Nephron (organoid): ENCODE data around the gene CIDEB.
"Not testable (repeated sequence)": the region's sequence is repeated elsewhere in the genome, so short reads cannot be mapped to it uniquely, and the experiment has no call there.

ENCODE experiments used
- H3K27ac Mint-ChIP-seq, 3 experiments: 2 replicates each; pipeline ENCODE4 v1.8.0; 2020; ENCODE audit warnings: mixed read lengths in 3 of 3, mild to moderate bottlenecking in 2 of 3, moderate library complexity in 1 of 3
- H3K27me3 Mint-ChIP-seq: 2 replicates; pipeline ENCODE4 v1.8.0; 2021; ENCODE audit warnings: low read depth, mild to moderate bottlenecking, moderate library complexity, mixed read lengths
- H3K36me3 Mint-ChIP-seq: 2 replicates; pipeline ENCODE4 v1.8.0; 2020; ENCODE audit warnings: low read depth, mixed read lengths
- H3K4me1 Mint-ChIP-seq: 2 replicates; pipeline ENCODE4 v1.8.0; 2020; ENCODE audit warnings: mixed read lengths
- H3K4me3 Mint-ChIP-seq, 3 experiments: 2 replicates each; pipeline ENCODE4 v1.8.0; 2020; ENCODE audit warnings: mild to moderate bottlenecking in 3 of 3, mixed read lengths in 3 of 3, moderate library complexity in 2 of 3
- H3K9me3 Mint-ChIP-seq: 2 replicates; pipeline ENCODE4 v1.8.0; 2020; ENCODE audit warnings: mixed read lengths
- TF ChIP-seq, protein P1 (sequence below), 3 experiments: fragments of 200-600 bp; sonication (generic); IDR thresholded peaks; one replicate each; pipeline ENCODE4 v1.5.0; 2021; ENCODE audit warnings: antibody characterized with exemption in 3 of 3; ENCODE audit not compliant: unreplicated experiment in 3 of 3

Gene CIDEB, protein sequence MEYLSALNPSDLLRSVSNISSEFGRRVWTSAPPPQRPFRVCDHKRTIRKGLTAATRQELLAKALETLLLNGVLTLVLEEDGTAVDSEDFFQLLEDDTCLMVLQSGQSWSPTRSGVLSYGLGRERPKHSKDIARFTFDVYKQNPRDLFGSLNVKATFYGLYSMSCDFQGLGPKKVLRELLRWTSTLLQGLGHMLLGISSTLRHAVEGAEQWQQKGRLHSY

DNA sequence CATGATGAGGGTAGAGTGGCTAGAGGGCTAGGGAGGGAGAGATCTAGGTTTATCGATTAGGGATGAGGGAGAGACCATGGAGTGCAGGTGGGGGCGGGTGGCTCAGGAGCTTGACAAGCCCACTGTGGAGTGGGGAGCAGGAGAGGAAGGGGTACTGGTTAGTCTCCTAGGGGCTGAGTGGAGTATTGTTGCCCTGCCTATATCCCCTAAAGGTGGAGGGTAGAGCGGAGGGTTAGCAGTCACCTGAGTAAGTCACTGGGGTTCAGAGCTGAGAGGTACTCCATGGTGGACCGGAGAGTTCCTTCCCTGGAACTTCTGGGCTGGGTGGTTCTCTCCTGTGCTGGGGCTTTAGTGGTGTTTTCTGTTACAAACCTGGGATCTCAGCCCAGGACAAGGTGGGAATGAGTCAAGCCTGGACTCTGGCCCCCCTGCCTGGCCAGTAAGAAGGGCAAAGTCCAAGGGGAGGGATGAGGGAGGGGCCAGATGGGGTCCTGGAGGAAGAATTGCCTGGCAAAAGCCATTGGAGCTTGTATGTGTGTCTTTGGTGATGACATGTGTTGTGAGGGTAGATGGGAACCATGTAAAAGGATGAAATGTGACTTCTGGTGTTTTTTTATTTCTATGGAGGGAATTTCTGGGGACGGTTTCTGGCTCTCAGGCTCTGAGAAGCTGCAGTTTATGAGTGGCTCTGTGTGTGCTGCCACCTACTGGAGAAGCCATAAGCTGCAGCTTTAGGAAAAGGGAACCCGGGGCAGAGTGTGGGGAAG, at the start of gene CIDEB:
TSS of gene CIDEB (minus strand) at position 403 of the 767 bp plus-strand sequence. CDS start at position 284, 119 bp downstream.
- peak within 1 kb of the TSS in 2 of 3 experiments; percentile 12 to 65 for H3K4me3 Mint-ChIP-seq
- no peaks in the 10 kb centered on the region for H3K27me3 Mint-ChIP-seq

DNA sequence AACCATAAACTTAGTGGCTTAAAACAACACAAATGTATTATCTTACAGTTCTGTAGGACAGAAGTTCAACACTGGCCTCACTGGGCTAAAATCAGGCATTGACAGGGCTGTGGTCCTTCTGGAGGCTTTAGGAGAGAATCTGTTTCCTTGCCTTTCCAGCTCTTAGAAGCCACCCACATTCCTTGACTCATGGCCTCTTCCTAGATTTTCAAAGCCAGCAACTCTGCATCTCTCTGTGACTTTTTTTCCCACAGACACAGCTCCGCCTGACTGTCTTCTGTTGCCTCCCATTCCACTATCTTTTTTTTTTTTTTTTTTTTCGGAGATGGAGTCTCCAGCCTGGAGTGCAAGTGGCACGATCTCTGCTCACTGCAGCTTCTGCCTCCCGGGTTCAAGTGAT, 48.4 kb upstream of the CIDEB start:
- Mint-ChIP-seq H3K36me3 (no peaks in the 10 kb centered on the region), H3K27me3 (peaks cover 34% of the 10 kb centered on the region), H3K27ac (no peak overlapping the region), H3K4me3 (no peak overlapping the region), H3K9me3 (no peaks in the 10 kb centered on the region), H3K4me1 (no peaks in the 10 kb centered on the region)
- TF ChIP-seq, protein P1, sequence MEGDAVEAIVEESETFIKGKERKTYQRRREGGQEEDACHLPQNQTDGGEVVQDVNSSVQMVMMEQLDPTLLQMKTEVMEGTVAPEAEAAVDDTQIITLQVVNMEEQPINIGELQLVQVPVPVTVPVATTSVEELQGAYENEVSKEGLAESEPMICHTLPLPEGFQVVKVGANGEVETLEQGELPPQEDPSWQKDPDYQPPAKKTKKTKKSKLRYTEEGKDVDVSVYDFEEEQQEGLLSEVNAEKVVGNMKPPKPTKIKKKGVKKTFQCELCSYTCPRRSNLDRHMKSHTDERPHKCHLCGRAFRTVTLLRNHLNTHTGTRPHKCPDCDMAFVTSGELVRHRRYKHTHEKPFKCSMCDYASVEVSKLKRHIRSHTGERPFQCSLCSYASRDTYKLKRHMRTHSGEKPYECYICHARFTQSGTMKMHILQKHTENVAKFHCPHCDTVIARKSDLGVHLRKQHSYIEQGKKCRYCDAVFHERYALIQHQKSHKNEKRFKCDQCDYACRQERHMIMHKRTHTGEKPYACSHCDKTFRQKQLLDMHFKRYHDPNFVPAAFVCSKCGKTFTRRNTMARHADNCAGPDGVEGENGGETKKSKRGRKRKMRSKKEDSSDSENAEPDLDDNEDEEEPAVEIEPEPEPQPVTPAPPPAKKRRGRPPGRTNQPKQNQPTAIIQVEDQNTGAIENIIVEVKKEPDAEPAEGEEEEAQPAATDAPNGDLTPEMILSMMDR (IDR thresholded peaks at IDR 0.05; ENCODE audit: unreplicated experiment in 3 of 3): no peak

More for the DNA sequence above, at the start of gene CIDEB:
- peaks cover 5% of the 10 kb centered on the region for H3K4me1 Mint-ChIP-seq
- H3K36me3 Mint-ChIP-seq: peaks cover 50% of the 10 kb centered on the region
- peak within 1 kb of the TSS; percentile 39 to 90 (median 45) for H3K27ac Mint-ChIP-seq
- TF ChIP-seq, protein P1 (IDR thresholded peaks at IDR 0.05; ENCODE audit: unreplicated experiment in 3 of 3): peak; percentile 87 to 95 (median 90)
- no peaks in the 10 kb centered on the region for H3K9me3 Mint-ChIP-seq

DNA sequence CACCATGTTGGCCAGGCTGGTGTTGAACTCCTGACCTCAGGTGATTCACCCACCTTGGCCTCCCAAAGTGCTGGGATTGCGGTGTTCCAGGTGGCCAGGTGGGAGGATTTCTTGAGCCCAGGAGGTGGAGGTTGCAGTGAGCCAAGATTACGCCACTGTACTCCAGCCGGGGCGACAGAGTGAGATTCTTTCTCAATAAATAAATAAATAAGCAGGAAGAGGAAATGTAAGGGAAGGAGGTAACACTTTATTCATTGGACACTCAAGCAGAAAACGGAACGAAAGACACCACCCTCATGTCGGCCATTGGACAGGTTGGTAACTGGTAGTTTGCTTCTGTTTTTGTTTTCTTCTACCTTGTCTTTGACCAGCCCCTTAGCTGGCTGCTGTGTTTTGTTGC, 47.2 kb upstream of the CIDEB start:
- Mint-ChIP-seq H3K4me3 (no peak overlapping the region), H3K27me3 (peaks cover 37% of the 10 kb centered on the region), H3K4me1 (no peaks in the 10 kb centered on the region), H3K36me3 (no peaks in the 10 kb centered on the region), H3K27ac (no peak overlapping the region), H3K9me3 (no peaks in the 10 kb centered on the region)
- TF ChIP-seq, protein P1 (IDR thresholded peaks at IDR 0.05; ENCODE audit: unreplicated experiment in 3 of 3): no peak

DNA sequence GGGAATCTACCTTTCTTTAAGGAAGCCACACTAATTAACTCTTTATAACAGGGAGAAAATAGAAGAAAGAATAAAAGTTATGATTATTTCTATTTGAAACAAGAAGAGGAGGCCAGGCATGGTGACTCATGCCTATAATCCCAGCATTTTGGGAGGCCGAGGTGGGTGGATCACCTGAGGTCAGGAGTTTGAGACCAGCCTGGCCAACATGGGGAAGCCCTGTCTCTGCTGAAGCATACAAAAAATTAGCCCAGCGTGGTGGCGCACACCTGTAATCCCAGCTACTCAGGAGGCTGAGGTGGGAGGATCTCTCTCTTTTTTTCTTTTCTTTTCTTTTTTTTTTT, 46.7 kb upstream of the CIDEB start:
- H3K27me3 Mint-ChIP-seq: peaks cover 43% of the 10 kb centered on the region
- not testable (repeated sequence) for H3K4me1 Mint-ChIP-seq, H3K9me3 Mint-ChIP-seq, H3K27ac Mint-ChIP-seq, H3K36me3 Mint-ChIP-seq, H3K4me3 Mint-ChIP-seq

DNA sequence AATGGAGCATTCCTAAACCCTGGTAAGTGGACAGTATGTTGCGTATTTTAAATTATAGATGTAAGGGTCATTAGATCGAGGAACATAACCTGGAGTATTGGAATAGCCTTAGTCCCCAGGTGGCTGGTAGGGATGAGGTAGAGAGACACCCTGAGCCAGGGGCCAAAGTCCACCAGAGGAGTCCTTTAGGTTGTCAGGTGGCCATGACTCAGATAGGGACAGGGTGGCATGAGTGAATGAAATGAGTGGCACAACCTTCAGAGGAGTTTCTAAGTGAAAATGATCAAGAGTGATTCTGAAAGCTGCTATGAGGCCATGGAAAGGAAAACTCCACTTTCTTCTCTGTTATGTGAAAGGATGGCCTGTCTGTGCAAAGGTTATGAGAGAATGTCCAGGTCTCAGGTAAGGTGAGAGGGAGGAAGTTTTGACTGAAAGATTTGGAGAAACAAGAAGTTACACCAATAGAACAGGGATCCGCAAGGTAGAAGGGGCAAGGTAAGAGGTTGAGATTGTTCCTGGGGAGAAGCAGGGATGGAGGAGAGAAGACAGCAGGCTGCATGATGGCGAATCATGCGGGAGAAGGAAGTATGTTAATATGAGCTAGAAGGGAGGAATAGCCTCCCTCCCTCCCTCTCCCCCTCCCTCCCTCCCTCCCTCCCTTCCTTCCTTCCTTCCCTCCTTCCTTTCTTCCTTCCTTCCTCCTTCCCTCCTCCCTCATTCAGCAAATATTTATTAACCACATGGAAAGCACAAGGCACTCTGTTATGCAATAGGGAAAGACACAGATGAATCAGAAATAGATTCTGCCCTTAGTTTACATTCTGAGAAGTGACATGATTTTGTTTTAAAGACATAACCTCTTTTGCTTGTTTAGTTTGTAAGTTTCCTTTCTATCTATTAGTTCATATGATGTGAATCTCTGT, 46.0 kb upstream of the CIDEB start:
- Mint-ChIP-seq H3K36me3 (no peaks in the 10 kb centered on the region), H3K4me1 (no peaks in the 10 kb centered on the region), H3K4me3 (no peak overlapping the region), H3K27me3 (peaks cover 48% of the 10 kb centered on the region), H3K9me3 (no peaks in the 10 kb centered on the region), H3K27ac (no peak overlapping the region)
- TF ChIP-seq, protein P1 (IDR thresholded peaks at IDR 0.05; ENCODE audit: unreplicated experiment in 3 of 3): no peak

DNA sequence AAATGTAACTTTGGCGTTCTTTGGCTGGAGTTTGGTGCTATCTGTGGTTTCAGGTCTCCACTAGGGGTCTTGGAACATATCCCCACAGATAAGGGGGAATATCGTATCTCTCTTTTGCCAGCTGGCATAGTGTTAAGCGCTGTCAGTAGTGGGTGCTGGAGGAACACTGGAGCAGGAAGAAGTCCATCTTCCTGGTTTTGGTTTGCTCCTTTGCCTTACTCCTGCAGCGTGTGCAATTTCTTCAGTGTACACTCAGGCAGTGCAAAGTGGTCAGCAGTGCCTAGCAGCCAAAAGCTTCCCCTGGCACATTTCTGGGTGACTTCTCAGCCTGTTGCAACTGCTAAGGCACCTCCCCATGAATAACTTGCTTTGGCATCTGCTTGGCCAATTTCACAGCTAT, 43.7 kb upstream of the CIDEB start:
- H3K4me3 Mint-ChIP-seq: no peak overlapping the region
- no peaks in the 10 kb centered on the region for H3K9me3 Mint-ChIP-seq
- peaks cover 42% of the 10 kb centered on the region for H3K27me3 Mint-ChIP-seq
- no peaks in the 10 kb centered on the region for H3K4me1 Mint-ChIP-seq
- TF ChIP-seq, protein P1 (IDR thresholded peaks at IDR 0.05; ENCODE audit: unreplicated experiment in 3 of 3): no peak
- no peak overlapping the region for H3K27ac Mint-ChIP-seq
- no peaks in the 10 kb centered on the region for H3K36me3 Mint-ChIP-seq
